ENCODE results near the gene MINDY2.

DNA sequence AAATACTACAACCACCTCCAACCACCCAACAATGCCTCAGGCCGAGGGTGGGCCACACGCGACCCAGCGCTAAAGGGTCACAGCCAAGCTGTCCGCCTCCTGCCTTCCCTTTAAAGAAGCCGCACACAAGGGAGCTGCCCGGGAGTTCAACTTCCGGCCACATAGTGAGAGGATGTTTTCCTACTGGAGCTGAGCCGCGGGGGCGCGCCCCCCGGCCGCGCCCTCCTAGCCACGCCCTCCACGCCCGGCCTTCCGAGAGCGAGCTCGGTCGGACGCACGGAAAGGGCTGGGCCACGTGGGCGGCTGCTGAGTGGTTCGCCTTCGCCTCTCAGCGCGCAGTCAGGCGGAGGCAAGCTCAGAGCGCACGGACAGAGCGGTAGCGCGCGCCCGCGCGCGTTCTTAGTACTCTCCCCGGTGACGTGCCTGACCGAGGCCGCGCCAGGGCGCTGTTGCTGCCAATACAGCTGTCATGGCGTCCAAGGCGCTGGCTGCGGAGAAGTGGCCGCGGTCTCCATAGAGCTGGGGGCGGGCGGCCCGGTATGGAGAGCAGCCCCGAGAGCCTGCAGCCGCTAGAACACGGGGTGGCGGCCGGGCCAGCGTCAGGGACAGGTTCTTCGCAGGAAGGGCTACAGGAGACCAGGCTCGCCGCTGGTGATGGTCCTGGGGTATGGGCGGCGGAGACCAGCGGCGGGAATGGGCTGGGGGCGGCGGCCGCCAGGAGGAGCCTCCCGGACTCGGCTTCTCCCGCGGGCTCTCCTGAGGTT is at the start of gene MINDY2:
- TF ChIP-seq, protein P1, sequence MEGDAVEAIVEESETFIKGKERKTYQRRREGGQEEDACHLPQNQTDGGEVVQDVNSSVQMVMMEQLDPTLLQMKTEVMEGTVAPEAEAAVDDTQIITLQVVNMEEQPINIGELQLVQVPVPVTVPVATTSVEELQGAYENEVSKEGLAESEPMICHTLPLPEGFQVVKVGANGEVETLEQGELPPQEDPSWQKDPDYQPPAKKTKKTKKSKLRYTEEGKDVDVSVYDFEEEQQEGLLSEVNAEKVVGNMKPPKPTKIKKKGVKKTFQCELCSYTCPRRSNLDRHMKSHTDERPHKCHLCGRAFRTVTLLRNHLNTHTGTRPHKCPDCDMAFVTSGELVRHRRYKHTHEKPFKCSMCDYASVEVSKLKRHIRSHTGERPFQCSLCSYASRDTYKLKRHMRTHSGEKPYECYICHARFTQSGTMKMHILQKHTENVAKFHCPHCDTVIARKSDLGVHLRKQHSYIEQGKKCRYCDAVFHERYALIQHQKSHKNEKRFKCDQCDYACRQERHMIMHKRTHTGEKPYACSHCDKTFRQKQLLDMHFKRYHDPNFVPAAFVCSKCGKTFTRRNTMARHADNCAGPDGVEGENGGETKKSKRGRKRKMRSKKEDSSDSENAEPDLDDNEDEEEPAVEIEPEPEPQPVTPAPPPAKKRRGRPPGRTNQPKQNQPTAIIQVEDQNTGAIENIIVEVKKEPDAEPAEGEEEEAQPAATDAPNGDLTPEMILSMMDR (IDR thresholded peaks at IDR 0.05; ENCODE audit: low read length), result peak; percentile 27; the same call in 1 of the 2 replicates
- no peak for TF ChIP-seq EZH2 (IDR thresholded peaks at IDR 0.05; ENCODE audit: borderline replicate concordance, low read length)

Data from OCI-LY1 (cell line).